K562 (cell line): ENCODE results near the gene OR2AG1. TPM values are rescaled to one million over a fixed set of nuclear protein-coding genes. Genes with fewer than 3 reads are reported as not detected.

ENCODE experiments used
- ATAC-seq: fragments of 200-7000 bp; cut with Tn5 transposase; 3 replicates; pipeline ENCODE4 v1.9.1; 2020; ENCODE audit warnings: moderate library complexity
- BruUV-seq: library from RNA; stranded (reverse); fragments of 400-500 nt; replicated peaks from 2 replicates; lab custom pipeline; 2021; lab: Mats Ljungman, UMichigan
- CTCF ChIA-PET: fragments of 300-600 bp; formaldehyde crosslinking; extraction: SDS; loops from one replicate; lab custom pipeline; 2021; ENCODE audit warnings: low intra/inter-chr PET ratio; lab: Yijun Ruan, JAX
- POLR2A ChIA-PET: fragments of 300-600, 350-650 bp; sonication (Branson Sonifier 250); formaldehyde crosslinking; extraction: SDS; loops from one replicate; lab custom pipeline; 2021; ENCODE audit warnings: antibody characterized with exemption, inconsistent platforms; lab: Yijun Ruan, JAX
- DNase-seq, 4 experiments: peaks; one replicate each; pipeline versions ENCODE4 v3.0.0 to v3.0.0-alpha.2; 2011 to 2018; ENCODE audit warnings: low spot score in 3 of 4, mixed read lengths in 3 of 4; ENCODE audit errors: extremely low read depth in 1 of 4
- FAIRE-seq: peaks from 2 replicates; lab custom pipeline; 2011; peaks lifted over from hg19 to GRCh38; lab: Jason Lieb, UNC
- H2AFZ ChIP-seq: 2 replicates; pipeline ENCODE4 v1.6.0; 2011; ENCODE audit warnings: low read depth, low read length, control low read depth, inconsistent platforms
- H3K27ac ChIP-seq: fragments of 200-600 bp; 3 replicates; pipeline ENCODE4 v1.8.0; 2011; ENCODE audit warnings: low read depth, mild to moderate bottlenecking, control low read depth, inconsistent platforms, low read length, moderate library complexity, mixed read lengths; ENCODE audit errors: extremely low read depth
- H3K27me3 ChIP-seq, 2 experiments: fragments of 300-600 bp in 1 of 2; 2 replicates in 1 of 2; 3 replicates in 1 of 2; pipeline versions ENCODE4 v1.6.0 to v1.8.0; 2011; ENCODE audit warnings: inconsistent platforms in 2 of 2, low read length in 2 of 2, mild to moderate bottlenecking in 1 of 2, mixed read lengths in 1 of 2, moderate library complexity in 1 of 2; ENCODE audit not compliant: control insufficient read depth in 2 of 2, insufficient read depth in 2 of 2
- H3K36me3 ChIP-seq: fragments of 300-600 bp; 3 replicates; pipeline ENCODE4 v1.8.0; 2011; ENCODE audit warnings: mild to moderate bottlenecking, low read length, inconsistent platforms; ENCODE audit not compliant: control insufficient read depth, insufficient read depth
- H3K4me1 ChIP-seq, 2 experiments: fragments of 200-600 bp in 1 of 2; replicated peaks in 1 of 2; 2 replicates in 1 of 2; 3 replicates in 1 of 2; pipeline versions ENCODE4 v1.5.1 to v1.8.0; 2011; ENCODE audit warnings: inconsistent platforms in 2 of 2, low read length in 2 of 2, mild to moderate bottlenecking in 1 of 2, mixed read lengths in 1 of 2, moderate library complexity in 1 of 2; ENCODE audit not compliant: control insufficient read depth in 2 of 2, insufficient read depth in 2 of 2
- H3K4me2 ChIP-seq: 2 replicates; pipeline ENCODE4 v1.6.1; 2011; ENCODE audit warnings: low read length, control low read depth, inconsistent platforms, mixed read lengths; ENCODE audit not compliant: insufficient read depth
- H3K4me3 ChIP-seq: fragments of 200-600 bp; sonication (generic), shearing (Covaris generic); 2 replicates; pipeline ENCODE4 v1.5.1; 2016; ENCODE audit warnings: control low read depth, inconsistent platforms
- H3K79me2 ChIP-seq: fragments of 200-600 bp; 3 replicates; pipeline ENCODE4 v1.8.0; 2011; ENCODE audit warnings: low read length, inconsistent platforms; ENCODE audit not compliant: control insufficient read depth, insufficient read depth
- H3K9ac ChIP-seq, 2 experiments: 2 replicates each; pipeline versions ENCODE4 v1.6.0 to v1.6.1; 2011; ENCODE audit warnings: low read depth in 2 of 2, low read length in 2 of 2, control low read depth in 1 of 2, inconsistent platforms in 1 of 2, mild to moderate bottlenecking in 1 of 2, mixed read lengths in 1 of 2; ENCODE audit not compliant: insufficient read depth in 1 of 2
- H3K9me1 ChIP-seq: one replicate; pipeline ENCODE4 v1.6.0; 2011; ENCODE audit warnings: inconsistent platforms, mild to moderate bottlenecking, low read length, moderate library complexity; ENCODE audit not compliant: control insufficient read depth, insufficient read depth
- H3K9me3 ChIP-seq: replicated peaks from 2 replicates; pipeline ENCODE4 v1.5.1; 2011; ENCODE audit warnings: low read depth, low read length, inconsistent platforms; ENCODE audit not compliant: control insufficient read depth, insufficient read depth
- H4K20me1 ChIP-seq: replicated peaks from 2 replicates; pipeline ENCODE4 v1.6.1; 2011; ENCODE audit warnings: low read length, inconsistent platforms, mixed read lengths; ENCODE audit not compliant: control insufficient read depth, insufficient read depth
- CEBPG ChIP-seq, 3 experiments: fragments of 200-800 bp in 1 of 3; sonication (Bioruptor generic) in 1 of 3; sonication (generic) in 1 of 3; formaldehyde crosslinking in 1 of 3; IDR thresholded peaks in 2 of 3; conservative IDR thresholded peaks in 1 of 3; 2 replicates each; pipeline versions ENCODE4 v1.6.1 to v1.8.0; 2016 to 2022; ENCODE audit warnings: missing compliant biosample characterization in 2 of 3, missing genetic modification characterization in 2 of 3, mild to moderate bottlenecking in 1 of 3, missing genetic modification reagents in 1 of 3
- TRIM24 ChIP-seq, 2 experiments: fragments of 450-650 bp; IDR thresholded peaks; 2 replicates each; pipeline ENCODE4 v1.6.1; 2016
- YBX1 ChIP-seq: fragments of 450-650 bp; IDR thresholded peaks from 2 replicates; pipeline ENCODE4 v1.7.1; 2016; ENCODE audit warnings: mild to moderate bottlenecking
- ZEB2 ChIP-seq: fragments of 450-650 bp; IDR thresholded peaks from 2 replicates; pipeline ENCODE4 v1.6.1; 2016
- WGBS: fragments of 100-300 bp; shearing (Covaris generic); methylation state at CpG from one replicate; pipeline ENCODE4 v1.1.6; 2016; ENCODE audit warnings: low coverage, mixed read lengths; ENCODE audit not compliant: insufficient coverage; ENCODE audit errors: missing lambda C conversion rate; 5-methylcytosine and 5-hydroxymethylcytosine counted together
- in situ Hi-C: fragments of 300-500 bp; cut with MboI; formaldehyde crosslinking; loops from 4 replicates; pipeline ENCODE4 v1.15.0; 2018; ENCODE audit warnings: inconsistent platforms, mixed read lengths
- intact Hi-C: fragments of 100-400 bp; cut with micrococcal nuclease; formaldehyde crosslinking; loops from 2 replicates; pipeline ENCODE4 v1.14.2; 2022
- polyA plus RNA-seq, 8 experiments: library from polyadenylated mRNA; depleted of rRNA in 4 of 8; stranded (reverse) in 5 of 8; unstranded in 3 of 8; fragments of >200 nt; fragmentation: Nextera tagmentation in 2 of 8; fragmentation: Illumina TruSeq in 1 of 8; extraction: Ambion mirVana in 2 of 8; extraction: Trizol in 1 of 8; gene quantifications; 2 replicates each; pipeline versions ENCODE4 v1.2.1 to v1.2.3, GENCODE V29; 2011 to 2014; ENCODE audit warnings: inconsistent platforms in 1 of 8, missing spikeins in 1 of 8
- total RNA-seq, 7 experiments: library from RNA; depleted of rRNA in 6 of 7; stranded (reverse); fragments of >200 nt in 6 of 7; fragmentation: Illumina TruSeq in 2 of 7; extraction: Trizol in 2 of 7; gene quantifications; 2 replicates each; pipeline versions ENCODE4 v1.2.1 to v1.2.3, GENCODE V29; 2011 to 2021; ENCODE audit warnings: low replicate concordance in 1 of 7
- TF ChIP-seq, protein P1 (sequence below), 2 experiments: fragments of 450-650 bp in 1 of 2; sonication (generic) in 1 of 2; formaldehyde crosslinking in 1 of 2; IDR thresholded peaks in 1 of 2; conservative IDR thresholded peaks in 1 of 2; 2 replicates each; pipeline versions ENCODE4 v1.6.1 to v1.8.1; 2016 to 2023; ENCODE audit warnings: mild to moderate bottlenecking in 2 of 2, moderate library complexity in 2 of 2, inconsistent platforms in 1 of 2, missing genetic modification reagents in 1 of 2

OR2AG1 gene
- total and polyA plus RNA-seq, 9 of the 15 experiments (the other 6 are each of a cell fraction or from before 2014, with no cell fraction given), result 0.05 to 0.11 (median 0.07) TPM; not detected in 5

DNA sequence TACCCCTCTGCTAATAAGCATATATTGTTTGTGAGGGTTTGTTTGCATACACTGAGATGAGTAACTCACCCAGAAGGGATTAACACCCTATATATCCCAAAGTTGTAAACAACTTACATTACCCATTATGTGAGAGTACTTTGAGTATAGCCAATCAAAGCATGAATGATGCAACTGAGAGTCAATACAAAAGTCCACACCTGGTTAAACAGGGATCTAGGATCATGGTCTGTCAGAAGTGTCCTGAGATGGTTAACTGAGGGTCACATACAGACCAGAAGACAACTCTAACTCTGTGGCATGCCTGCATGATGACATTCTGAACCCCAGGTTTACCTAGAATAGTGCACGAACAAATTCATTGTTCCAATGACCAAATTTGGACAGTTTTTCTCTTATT lies 45.3 kb downstream of the OR2AG1 start:
- ChIA-PET CTCF (no interaction called here), POLR2A (no interaction called here)
- in situ Hi-C loops (no loop called here), intact Hi-C loops (no loop called here)
- no peak overlapping the region for H3K9ac ChIP-seq
- H2AFZ ChIP-seq, result no peak overlapping the region
- whole genome bisulfite sequencing, result 20% methylated on average over 1 of the region's 1 CpG
- no peaks in the 10 kb centered on the region for H3K36me3 ChIP-seq
- DNase-seq, result no peak
- no peaks in the 10 kb centered on the region for H3K4me1 ChIP-seq
- H3K27ac ChIP-seq, result no peak overlapping the region
- no peaks in the 10 kb centered on the region for H3K27me3 ChIP-seq
- H3K79me2 ChIP-seq, result no peaks in the 10 kb centered on the region
- BruUV-seq, result no TSS peak
- peak; percentile 70 for ATAC-seq
- no peak for FAIRE-seq
- H3K9me3 ChIP-seq, result no peaks in the 10 kb centered on the region
- no peak overlapping the region for H3K4me2 ChIP-seq
- no peaks in the 10 kb centered on the region for H4K20me1 ChIP-seq
- no peak overlapping the region for H3K4me3 ChIP-seq
- TF ChIP-seq TRIM24 (IDR thresholded peaks at IDR 0.05) (peak; percentile 78 to 85; a peak in 2 of 4 replicates), YBX1 (no peak), CEBPG (CRISPR knock-in tag; IDR thresholded peaks at IDR 0.05) (peak; percentile 69), CEBPG (tag; conservative IDR thresholded peaks at IDR 0.05 in 1 of 2, IDR thresholded peaks at IDR 0.05 in 1 of 2) (peak in 1 of 2 experiments; percentile 94; a peak in 2 of 4 replicates), ZEB2 (peak; percentile 54; the same call in 1 of the 2 replicates)
- TF ChIP-seq, protein P1, sequence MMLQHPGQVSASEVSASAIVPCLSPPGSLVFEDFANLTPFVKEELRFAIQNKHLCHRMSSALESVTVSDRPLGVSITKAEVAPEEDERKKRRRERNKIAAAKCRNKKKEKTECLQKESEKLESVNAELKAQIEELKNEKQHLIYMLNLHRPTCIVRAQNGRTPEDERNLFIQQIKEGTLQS (IDR thresholded peaks at IDR 0.05), result peak; percentile 62; the same call in 1 of the 2 replicates
- TF ChIP-seq, protein P1 (CRISPR knock-in tag; conservative IDR thresholded peaks at IDR 0.05), result no peak
- H3K9me1 ChIP-seq, result no peaks in the 10 kb centered on the region
